Metanephros (tissue), 1 donor: ENCODE measurements around the gene ANKS4B. TPM values are rescaled to one million over a fixed set of nuclear protein-coding genes. Genes with fewer than 3 reads are reported as not detected.

ENCODE experiments used
- total RNA-seq: library from RNA; depleted of rRNA; stranded (reverse); fragments of >200 nt; gene quantifications from one replicate; pipeline ENCODE4 v1.2.3, GENCODE V29; 2014

Gene ANKS4B
- 1.5 TPM for total RNA-seq

GRCh38 chr16:21233521-21234150 lies at the start of gene ANKS4B:
Gene ANKS4B, plus strand, starts transcription at chr16:21233699. Its CDS starts 39 bp downstream, at chr16:21233738.

GRCh38 chr16:21211486-21211885 lies 22.0 kb upstream of the ANKS4B start, which contains the start of gene ZP2:
Gene ZP2, minus strand, starts transcription at chr16:21211574. Its CDS starts 27 bp downstream, at chr16:21211547.

GRCh38 chr16:21277927-21278706 lies 44.6 kb downstream of the ANKS4B start, which contains the start of gene CRYM:
Gene CRYM, minus strand, starts transcription at chr16:21278290. Its CDS starts 39 bp downstream, at chr16:21278251.

Other genes with a start within 250 kb of the ANKS4B start
- gene DNAH3, start 82.9 kb upstream of the ANKS4B start, total RNA-seq = 0.35 TPM
- 59.8 TPM for gene LDAF1, start 75.0 kb upstream of the ANKS4B start, total RNA-seq
- gene ZP2, start 22.1 kb upstream of the ANKS4B start, total RNA-seq = not detected
- 6.1 TPM for gene CRYM, start 44.6 kb downstream of the ANKS4B start, total RNA-seq